GDM1 (cell line): ENCODE measurements around the gene CADPS2.
"Not testable (repeated sequence)": the region's sequence is repeated elsewhere in the genome, so short reads cannot be mapped to it uniquely, and the experiment has no call there.

ENCODE experiments used
- DNase-seq: peaks from one replicate; lab custom pipeline; 2025; lab: John Stamatoyannopoulos, UW

CADPS2 gene

GRCh38 chr7:122849957-122850328 is 36.3 kb downstream of the CADPS2 start:
- DNase-seq, result no peak

GRCh38 chr7:122849322-122849956 is 36.8 kb downstream of the CADPS2 start:
- no peak for DNase-seq

DNA sequence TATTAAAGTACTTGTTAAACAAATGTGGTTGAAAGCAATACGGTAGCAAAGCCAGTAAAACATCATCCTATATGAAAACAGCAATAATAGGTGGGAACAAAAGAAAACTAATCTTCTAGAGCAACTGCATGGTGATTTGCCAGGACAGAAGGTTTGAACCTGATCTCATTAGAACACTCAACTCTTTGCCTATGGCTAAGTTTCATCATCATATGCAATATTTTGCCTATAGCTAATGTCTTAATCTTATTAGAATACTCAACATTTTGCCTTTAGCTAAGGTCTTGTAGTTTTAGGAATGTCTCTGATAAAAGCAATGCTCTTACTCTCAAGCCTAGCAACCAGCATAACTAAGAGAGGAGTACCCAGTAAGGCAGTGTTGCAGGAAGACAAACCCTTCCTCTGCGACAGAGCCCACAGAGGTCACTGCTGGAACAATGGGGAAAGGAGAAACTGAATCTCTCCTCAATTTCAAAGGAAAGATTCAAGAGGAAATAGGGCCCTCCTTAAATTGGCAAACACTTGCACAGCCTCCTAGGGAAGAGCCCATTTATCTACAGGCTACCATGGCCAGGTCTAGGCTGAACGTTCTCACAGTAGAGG is 38.3 kb downstream of the CADPS2 start:
- DNase-seq, result no peak

DNA sequence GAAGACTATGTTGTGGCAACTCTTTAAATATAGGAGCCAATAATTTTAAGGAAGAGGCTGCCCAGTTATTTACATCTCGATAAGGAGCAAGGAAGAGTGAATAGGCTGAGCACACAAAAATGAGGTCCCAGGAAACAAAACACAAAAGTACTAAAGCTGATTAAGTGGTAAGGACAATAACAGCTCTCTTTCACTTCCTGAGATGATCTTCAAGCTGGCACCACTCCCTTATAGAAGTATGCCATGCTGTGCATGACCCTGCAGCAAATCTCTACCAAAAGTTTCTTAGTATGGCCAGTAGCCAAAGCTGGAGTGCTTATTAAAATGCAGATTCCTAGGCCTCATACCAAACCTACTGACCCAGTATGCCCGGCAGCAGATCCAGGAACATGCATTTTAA is 39.7 kb downstream of the CADPS2 start:
- DNase-seq, result no peak

GRCh38 chr7:122845286-122845685 is 41.0 kb downstream of the CADPS2 start:
- no peak for DNase-seq

DNA sequence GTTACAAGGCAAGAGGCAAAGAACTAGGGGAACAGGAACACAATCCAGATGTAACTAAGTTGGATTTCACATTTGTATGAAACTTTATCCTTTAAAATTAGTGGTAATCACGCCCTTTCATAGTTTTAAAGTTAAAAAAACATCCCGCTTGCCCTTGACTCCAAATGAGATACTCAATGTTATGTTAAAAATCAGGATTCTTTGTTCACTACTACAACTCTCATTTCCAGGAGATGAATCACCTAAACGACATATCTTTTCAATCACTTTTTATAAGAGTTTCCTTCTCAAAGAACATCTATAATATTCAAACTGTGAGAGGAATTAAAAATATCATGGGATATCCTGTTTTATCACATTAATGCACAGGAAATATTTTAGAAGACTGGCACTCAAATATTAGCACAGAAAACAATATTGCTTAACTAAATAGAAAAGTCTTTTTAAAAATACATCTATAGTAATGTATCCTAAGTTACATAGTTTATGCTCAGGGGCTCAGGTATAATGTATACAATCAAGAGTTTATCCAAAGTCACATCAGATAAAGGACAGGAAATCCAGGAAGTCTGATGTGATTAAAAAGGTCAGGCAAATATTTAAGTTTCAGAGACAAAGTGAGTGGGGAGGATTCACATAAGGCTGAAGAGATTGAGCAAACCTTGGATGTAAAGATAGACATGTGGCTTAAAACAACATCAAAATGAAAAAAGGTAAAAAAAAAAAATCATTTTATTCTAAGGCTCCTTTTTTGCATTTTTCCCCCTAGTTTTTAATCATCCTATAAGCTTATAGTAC is 41.9 kb downstream of the CADPS2 start:
- no peak for DNase-seq

- DNase-seq, result no peak
Observed at GRCh38 chr7:122842971-122843370, 43.3 kb downstream of the CADPS2 start.

DNA sequence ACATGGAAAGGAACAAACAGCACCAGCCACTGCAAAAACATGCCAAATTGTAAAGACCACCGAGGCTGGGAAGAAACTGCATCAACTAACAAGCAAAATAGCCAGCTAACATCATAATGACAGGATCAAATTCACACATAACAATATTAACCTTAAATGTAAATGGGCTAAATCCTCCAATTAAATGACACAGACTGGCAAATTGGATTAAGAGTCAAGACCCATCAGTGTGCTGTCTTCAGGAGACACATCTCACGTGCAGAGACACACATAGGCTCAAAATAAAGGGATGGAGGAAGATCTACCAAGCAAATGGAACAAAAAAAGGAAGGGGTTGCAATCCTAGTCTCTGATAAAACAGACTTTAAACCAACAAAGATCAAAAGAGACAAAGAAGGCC is 50.0 kb downstream of the CADPS2 start:
- not testable (repeated sequence) for DNase-seq

- DNase-seq, result not testable (repeated sequence)
Observed at GRCh38 chr7:122834571-122834942, 51.7 kb downstream of the CADPS2 start.

GRCh38 chr7:122833888-122834570 is 52.2 kb downstream of the CADPS2 start:
- no peak for DNase-seq

- DNase-seq, result no peak
Observed at GRCh38 chr7:122831436-122831835, 54.8 kb downstream of the CADPS2 start.

GRCh38 chr7:122829962-122830361 is 56.3 kb downstream of the CADPS2 start:
- no peak for DNase-seq

- DNase-seq, result no peak
Observed at GRCh38 chr7:122827763-122828162, 58.5 kb downstream of the CADPS2 start.

GRCh38 chr7:122813845-122814244 is 72.4 kb downstream of the CADPS2 start:
- no peak for DNase-seq

GRCh38 chr7:122803851-122804250 is 82.4 kb downstream of the CADPS2 start:
- DNase-seq, result no peak

DNA sequence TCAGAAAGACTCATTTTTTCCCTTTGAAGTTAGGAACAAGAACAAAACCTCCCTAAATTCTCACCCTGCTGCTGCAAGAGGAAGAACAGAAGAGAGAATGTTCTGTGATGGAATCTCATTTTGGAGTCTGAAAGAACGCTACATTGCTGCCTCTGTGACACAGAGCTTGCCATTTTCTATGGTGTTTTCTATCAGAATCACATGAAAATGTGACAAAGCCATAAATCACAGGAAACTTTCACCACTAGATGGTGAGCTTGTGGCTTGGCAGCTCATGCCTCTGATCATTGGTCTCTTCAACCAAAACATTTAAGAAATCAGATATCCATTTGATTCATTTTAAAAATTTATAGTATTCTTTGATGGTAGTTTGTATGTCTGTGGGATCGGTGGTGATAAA is 82.9 kb downstream of the CADPS2 start:
- no peak for DNase-seq

- no peak for DNase-seq
Observed at GRCh38 chr7:122802301-122802751, 83.9 kb downstream of the CADPS2 start.

DNA sequence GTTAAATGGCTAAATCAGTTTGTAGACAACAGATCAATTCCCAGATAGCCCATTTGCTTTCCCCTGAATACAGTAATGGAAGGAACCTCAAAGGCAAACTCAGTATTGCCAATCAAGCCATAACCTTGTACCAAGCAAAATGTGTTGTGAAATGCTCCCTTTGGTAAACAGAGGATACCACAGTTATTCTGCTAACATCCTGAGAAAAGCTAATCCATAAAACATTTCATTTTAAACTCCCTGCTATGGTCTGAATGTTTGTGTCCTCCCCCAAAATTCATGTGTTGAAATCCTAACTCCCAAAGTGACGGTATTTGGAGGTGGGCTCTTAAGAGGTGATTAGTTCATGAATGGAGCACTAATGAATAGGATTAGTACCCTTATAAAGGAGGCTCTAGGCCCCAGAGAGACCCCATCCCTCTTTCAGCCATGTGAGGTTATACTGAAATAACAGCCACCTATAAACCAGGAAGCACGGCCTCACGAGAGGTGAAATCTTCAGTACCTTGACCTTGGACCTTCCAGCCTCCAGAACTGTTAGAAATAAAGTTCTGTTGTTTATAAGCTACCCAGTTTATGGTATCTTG is 94.2 kb downstream of the CADPS2 start:
- no peak for DNase-seq

- no peak for DNase-seq
Observed at GRCh38 chr7:122790591-122790990, 95.7 kb downstream of the CADPS2 start.

DNA sequence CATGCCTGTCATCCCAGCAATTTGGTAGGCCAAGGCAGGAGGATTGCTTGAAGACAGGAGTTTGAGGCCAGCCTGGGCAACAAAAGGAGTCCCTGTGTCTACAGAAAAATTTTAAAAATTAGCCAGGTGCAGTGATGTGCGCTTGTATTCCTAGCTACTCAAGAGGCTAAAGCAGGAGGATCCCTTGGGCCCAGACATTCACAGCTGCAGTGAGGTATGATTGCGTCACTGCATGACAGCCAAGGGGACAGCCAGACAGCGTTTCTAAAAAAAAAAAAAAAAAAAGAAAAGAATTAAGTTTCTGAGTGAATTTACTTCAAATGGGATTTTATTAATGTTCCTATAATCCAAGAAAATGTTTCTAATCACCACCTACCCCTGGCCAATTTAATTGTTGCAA is 96.1 kb downstream of the CADPS2 start:
- DNase-seq, result no peak

GRCh38 chr7:122789156-122789555 is 97.1 kb downstream of the CADPS2 start:
- DNase-seq, result no peak

GRCh38 chr7:122770686-122771335 is 115.4 kb downstream of the CADPS2 start:
- no peak for DNase-seq
